Fibroblast of skin of left biceps (primary cell): ENCODE measurements around the gene DLGAP1.

ENCODE experiments used
- DNase-seq, 2 experiments: peaks; one replicate each; pipeline ENCODE4 v3.0.0-alpha.2; 2013; ENCODE audit warnings: low read depth in 2 of 2

Gene DLGAP1

GRCh38 chr18:3504637-3505036, 950.5 kb downstream of the DLGAP1 start:
- no peak for DNase-seq

DNA sequence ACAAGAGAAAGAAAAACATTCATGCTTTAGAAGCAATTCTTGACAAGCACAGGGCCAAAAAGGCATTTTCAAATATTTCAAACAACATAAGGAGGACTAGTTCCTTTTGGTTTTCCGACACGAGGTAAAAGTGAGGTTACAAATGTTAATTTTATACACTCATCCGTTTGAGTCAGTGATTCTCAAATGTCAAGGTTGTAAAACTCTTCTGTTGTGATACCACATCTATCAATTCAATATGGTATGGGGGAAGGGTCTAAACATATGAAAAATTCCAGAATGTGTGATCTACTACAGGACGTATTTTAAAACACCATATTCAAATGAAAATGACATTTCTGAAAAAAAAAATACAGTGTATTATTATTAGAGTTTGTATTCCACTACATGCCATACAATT, 952.5 kb downstream of the DLGAP1 start:
- DNase-seq, result no peak

GRCh38 chr18:3500016-3500415, 955.1 kb downstream of the DLGAP1 start:
- DNase-seq, result no peak

GRCh38 chr18:3499501-3499900, 955.6 kb downstream of the DLGAP1 start:
- DNase-seq, result no peak

- no peak for DNase-seq
Observed at GRCh38 chr18:3498698-3499471, 956.2 kb downstream of the DLGAP1 start.

DNA sequence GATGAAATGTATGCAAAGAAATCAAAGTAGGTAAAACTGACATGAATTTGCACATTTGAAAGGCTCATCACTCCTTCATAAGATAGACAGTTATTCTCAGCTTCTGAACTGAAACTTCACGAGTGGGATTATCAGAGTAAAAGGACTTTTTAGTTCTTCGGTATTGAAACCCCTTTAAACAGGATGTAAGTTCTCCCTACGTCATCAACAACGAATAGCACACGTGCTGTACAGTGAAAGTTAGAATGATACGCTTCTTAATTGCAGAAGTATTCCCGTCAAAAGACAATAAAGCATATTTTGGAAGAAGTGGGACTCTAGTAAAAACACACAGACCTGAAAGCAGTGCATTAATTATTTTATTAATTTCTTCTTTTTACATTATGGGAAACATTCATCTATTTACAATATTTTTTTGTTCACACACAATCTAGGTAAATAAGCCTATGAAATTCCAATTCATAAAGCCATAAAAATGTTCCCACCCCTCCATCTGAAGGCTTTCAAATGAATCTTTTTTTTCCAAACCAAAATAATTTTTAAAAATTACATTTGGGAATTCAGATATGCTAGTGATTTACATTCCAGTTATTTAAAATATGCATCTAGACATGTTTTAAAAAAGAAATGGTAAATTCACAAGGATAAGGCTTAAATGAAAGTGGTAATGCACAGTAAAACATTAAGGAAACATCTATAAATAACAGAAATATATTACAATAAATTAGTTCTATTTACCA, 959.2 kb downstream of the DLGAP1 start:
- DNase-seq, result no peak

- DNase-seq, result no peak
Observed at GRCh38 chr18:3494569-3494968, 960.5 kb downstream of the DLGAP1 start.

- DNase-seq, result no peak
Observed at GRCh38 chr18:3494245-3494526, 960.9 kb downstream of the DLGAP1 start.

GRCh38 chr18:3493501-3494244, 961.4 kb downstream of the DLGAP1 start:
- no peak for DNase-seq

DNA sequence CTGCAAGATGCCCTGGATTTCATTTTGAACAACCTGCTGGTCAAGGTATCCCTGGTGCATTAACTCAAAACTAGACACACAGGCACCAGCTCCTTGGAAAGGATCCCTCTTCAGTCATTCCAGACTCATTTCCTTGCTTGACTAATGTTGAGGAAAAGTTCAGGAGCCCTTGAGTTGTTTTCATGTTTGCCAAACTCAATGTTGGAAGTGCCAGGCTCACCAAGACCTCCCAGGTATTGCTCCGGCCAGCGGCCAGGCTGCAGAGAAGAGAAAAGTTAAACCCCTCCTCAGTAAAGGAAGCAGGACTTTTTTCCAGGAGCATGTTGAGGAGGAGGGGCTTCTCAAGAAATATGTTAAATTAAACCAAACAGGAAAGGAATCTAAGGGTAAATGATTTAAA, 962.4 kb downstream of the DLGAP1 start:
- DNase-seq, result no peak

- no peak for DNase-seq
Observed at GRCh38 chr18:3491981-3492555, 963.0 kb downstream of the DLGAP1 start.

DNA sequence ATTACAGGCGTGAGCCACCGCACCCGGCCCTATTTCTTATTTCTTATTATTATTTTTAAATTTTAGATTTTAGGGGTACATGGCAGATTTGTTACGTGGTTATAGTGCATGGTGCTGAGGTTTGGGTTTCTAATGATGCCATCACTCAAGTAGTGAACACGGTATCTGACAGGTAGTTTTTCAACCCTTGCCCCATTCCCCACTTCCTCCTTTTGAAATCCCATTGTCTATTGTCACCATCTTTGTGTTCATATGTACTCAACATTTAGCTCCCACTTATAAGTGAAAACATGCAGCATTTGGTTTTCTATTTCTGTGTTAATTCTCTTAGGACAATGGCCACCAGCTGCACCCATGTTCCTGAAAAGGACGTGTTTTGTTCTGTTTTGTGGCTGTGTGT, 965.6 kb downstream of the DLGAP1 start:
- DNase-seq, result no peak

GRCh38 chr18:3486512-3486911, 968.6 kb downstream of the DLGAP1 start:
- no peak for DNase-seq

GRCh38 chr18:3485153-3486149, 969.7 kb downstream of the DLGAP1 start:
- no peak for DNase-seq

GRCh38 chr18:3482258-3482657, 972.8 kb downstream of the DLGAP1 start:
- no peak for DNase-seq

DNA sequence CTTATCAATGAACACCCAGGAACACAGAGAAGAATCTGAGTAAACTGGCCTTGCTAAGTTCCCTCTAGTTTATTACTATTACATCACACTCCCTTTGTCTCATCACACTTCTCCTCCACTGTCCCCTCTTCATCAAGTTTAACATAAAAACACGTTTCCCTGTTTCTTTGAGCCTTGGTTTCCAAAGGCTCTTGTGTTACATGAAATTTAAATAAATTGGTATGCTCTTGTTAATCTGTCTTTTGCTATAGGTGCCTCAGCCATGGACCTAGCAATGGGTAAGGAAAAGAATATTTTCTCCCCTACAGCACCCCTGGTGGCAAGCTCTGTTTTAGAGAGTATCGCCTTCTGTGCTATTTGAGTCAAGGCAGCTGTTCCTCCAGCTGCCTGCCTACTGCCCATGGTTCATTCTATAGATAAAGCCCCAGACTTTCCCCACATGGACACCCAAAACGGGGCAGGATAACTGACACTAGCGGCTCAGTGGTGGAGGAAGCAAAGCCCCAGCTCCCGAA, 973.4 kb downstream of the DLGAP1 start:
- DNase-seq, result no peak

DNA sequence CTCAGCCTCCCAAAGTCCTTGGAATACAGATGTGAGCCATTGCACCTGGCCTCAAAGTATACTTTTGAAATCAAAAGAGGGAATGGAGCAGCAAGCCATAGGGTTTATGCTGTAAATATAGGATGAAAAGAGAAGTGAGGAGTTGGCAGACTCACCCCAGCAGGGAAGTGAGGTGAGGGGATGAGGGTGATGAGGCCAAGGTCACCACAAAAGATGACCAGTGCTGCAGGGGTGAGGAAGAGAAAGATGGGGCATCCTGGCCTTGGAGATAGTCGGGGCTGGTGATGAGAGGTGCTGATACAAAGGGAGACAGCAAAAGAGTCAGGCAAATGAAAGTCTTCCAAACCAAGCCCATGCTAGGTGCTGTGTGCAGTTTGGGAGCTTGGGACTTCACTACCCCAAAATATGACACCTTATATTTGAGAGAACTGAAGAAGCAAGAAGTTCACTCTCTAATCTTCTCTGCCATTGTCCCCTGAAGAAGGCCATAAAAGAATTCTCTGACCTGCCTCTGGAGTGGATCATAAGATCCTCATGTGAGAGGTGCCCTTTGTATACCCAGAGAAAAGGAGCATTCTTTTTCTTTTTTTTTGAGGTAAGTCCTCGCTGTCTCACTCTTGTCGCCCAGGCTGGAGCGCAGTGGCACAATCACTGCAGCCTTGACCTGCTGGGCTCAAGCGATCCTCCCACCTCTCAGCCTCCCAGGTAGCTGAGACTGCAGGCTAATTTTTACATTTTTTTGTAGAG, 974.1 kb downstream of the DLGAP1 start:
- no peak for DNase-seq

GRCh38 chr18:3479978-3480509, 975.1 kb downstream of the DLGAP1 start:
- DNase-seq, result no peak

DNA sequence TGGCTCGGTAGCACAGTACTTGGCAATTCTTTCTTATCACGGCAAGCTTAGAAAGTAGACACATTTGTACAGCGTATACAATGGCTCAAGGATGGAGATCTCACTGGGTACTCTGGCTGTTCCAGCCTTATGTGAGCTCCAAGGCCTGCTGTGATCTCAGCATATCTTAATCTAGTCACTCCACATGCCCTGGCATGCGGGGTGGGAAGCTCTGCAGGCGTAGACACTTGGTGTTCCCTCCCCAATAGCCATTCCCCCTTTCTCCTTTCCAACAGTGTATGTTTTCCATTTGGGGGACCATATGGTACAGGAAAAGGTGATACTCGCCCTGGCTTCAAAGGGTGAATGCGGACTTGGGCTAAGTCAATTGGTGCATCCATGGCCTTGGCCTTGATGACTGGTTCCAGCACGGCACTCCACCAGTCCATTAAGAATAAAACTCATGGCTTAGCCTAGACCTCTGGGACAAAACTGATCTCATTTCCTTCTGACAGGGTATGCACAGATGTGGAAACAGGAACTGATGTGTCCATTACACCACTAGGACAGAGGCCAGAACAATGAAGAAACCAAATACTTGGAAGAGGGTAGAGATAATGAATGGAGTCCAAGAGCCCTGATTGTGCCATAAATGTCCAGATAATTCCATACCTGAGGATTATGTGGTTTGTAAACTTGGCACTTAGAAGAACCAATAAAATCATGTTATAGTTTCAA, 976.7 kb downstream of the DLGAP1 start:
- DNase-seq, result no peak
